ENCODE measurements around the gene NMNAT2.

The NMNAT2 gene

GRCh38 chr1:183237046-183237445 lies 181.1 kb downstream of the NMNAT2 start:
- DNase-seq (ENCODE audit: low read depth), result no peak
- no peak overlapping the region for H3K4me3 ChIP-seq (ENCODE audit: low read depth, low read length)
- no peak for TF ChIP-seq CTCF (IDR thresholded peaks at IDR 0.05; ENCODE audit: low read depth, low read length)
- no peak for TF ChIP-seq POLR2A (IDR thresholded peaks at IDR 0.05; ENCODE audit: extremely low read depth, insufficient read length)
- no peak for TF ChIP-seq MYC (IDR thresholded peaks at IDR 0.05; ENCODE audit: low read depth, low read length)
- TF ChIP-seq MAX (IDR thresholded peaks at IDR 0.05; ENCODE audit: low read depth, low read length), result no peak

DNA sequence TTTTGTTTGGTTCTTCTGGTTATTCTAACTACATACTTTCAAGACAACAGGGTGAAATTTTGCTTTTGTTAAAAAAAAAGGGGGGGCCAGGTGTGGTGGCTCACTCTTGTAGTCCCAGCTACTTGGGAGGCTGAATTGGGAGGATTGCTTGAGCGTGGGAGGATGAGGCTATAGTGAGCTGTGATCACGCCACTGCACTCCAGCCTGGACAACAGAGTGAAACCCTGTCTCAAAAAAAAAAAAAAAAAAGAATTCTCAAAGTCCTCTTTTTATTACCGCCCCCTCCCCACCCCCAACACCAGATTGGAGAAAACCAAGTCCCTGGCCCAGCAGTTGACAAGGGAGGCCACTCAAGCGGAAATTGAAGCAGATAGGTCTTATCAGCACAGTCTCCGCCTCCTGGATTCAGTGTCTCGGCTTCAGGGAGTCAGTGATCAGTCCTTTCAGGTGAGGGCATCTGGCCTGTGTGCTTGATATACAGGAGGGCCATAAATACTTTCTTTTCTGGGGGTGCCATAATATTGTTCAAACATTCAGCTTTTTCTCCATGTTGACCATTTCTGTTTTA lies 181.9 kb downstream of the NMNAT2 start:
- TF ChIP-seq CTCF (IDR thresholded peaks at IDR 0.05; ENCODE audit: low read depth, low read length) (no peak), MYC (IDR thresholded peaks at IDR 0.05; ENCODE audit: low read depth, low read length) (no peak), MAX (IDR thresholded peaks at IDR 0.05; ENCODE audit: low read depth, low read length) (no peak), POLR2A (IDR thresholded peaks at IDR 0.05; ENCODE audit: extremely low read depth, insufficient read length) (no peak)
- H3K4me3 ChIP-seq (ENCODE audit: low read depth, low read length), result no peak overlapping the region
- no peak for DNase-seq (ENCODE audit: low read depth)

GRCh38 chr1:183235503-183235902 lies 182.7 kb downstream of the NMNAT2 start:
- TF ChIP-seq MYC (IDR thresholded peaks at IDR 0.05; ENCODE audit: low read depth, low read length) (no peak), POLR2A (IDR thresholded peaks at IDR 0.05; ENCODE audit: extremely low read depth, insufficient read length) (no peak), MAX (IDR thresholded peaks at IDR 0.05; ENCODE audit: low read depth, low read length) (no peak), CTCF (IDR thresholded peaks at IDR 0.05; ENCODE audit: low read depth, low read length) (no peak)
- DNase-seq (ENCODE audit: low read depth), result no peak
- no peak overlapping the region for H3K4me3 ChIP-seq (ENCODE audit: low read depth, low read length)

- TF ChIP-seq MYC (IDR thresholded peaks at IDR 0.05; ENCODE audit: low read depth, low read length), result no peak
- peak; percentile 59 for TF ChIP-seq CTCF (IDR thresholded peaks at IDR 0.05; ENCODE audit: low read depth, low read length)
- DNase-seq (ENCODE audit: low read depth), result peak; percentile 61
These were observed 183.3 kb downstream of the NMNAT2 start for GRCh38 chr1:183234660-183235476.

DNA sequence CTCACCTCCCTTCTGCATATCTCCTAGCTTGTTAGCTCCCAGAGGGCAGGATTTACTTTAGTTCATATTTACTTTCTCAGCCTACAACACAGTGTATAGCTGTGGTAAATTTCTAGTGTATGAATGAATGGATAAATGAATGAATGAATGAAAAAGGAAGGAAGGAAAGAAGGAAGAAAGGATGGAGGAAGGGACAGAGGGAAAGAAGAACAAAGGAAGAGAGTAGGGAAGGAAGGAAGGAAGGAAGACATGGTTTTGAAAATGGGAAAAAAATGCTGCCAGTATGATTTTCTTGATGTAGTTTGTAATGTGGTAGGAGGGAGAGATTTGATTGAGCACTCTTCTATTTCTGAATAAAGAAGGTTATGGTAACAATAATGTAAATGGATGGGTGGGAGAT lies 185.1 kb downstream of the NMNAT2 start:
- no peak for TF ChIP-seq CTCF (IDR thresholded peaks at IDR 0.05; ENCODE audit: low read depth, low read length)

More at GRCh38 chr1:183234660-183235476, 183.3 kb downstream of the NMNAT2 start:
- no peak overlapping the region for H3K4me3 ChIP-seq (ENCODE audit: low read depth, low read length)

DNA sequence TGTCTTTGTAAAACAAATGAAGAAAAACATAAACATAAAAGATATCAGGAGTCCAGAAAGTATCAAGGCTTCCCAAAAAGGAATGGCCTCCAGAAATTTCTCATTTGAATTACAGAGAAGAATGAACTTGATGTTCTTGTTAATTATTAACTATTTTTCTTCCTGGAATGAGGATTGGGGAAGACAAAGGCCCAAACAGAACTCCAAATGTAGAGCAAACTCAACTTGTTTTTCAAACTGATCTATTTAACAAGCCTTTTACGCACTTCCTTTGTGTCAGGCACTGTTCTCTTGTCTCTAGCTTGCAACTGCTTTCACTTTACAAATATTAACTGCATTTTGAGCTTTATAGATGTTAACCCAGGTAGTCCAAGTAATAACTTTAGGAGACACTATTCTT lies 186.6 kb downstream of the NMNAT2 start:
- no peak for TF ChIP-seq POLR2A (IDR thresholded peaks at IDR 0.05; ENCODE audit: extremely low read depth, insufficient read length)
- no peak for TF ChIP-seq MAX (IDR thresholded peaks at IDR 0.05; ENCODE audit: low read depth, low read length)
- no peak for TF ChIP-seq MYC (IDR thresholded peaks at IDR 0.05; ENCODE audit: low read depth, low read length)
- TF ChIP-seq CTCF (IDR thresholded peaks at IDR 0.05; ENCODE audit: low read depth, low read length), result no peak
- no peak for DNase-seq (ENCODE audit: low read depth)
- no peak overlapping the region for H3K4me3 ChIP-seq (ENCODE audit: low read depth, low read length)

More for the DNA sequence above, 185.1 kb downstream of the NMNAT2 start:
- no peak for DNase-seq (ENCODE audit: low read depth)
- H3K4me3 ChIP-seq (ENCODE audit: low read depth, low read length), result no peak overlapping the region
